HAP-1 (cell line): Measurements from ENCODE around the gene THAP8.
A peak's percentile ranks its signal among the peaks of the same experiment; 100 is the strongest.

ENCODE experiments used
- DNase-seq, 2 experiments: peaks; one replicate each; pipeline ENCODE4 v3.0.0-alpha.2; 2016 to 2020; ENCODE audit warnings: low spot score in 2 of 2
- H3K27me3 ChIP-seq: fragments of 250-450 bp; sonication (Bioruptor Pico); 2 replicates; pipeline ENCODE4 v1.5.1; 2020; ENCODE audit warnings: low read depth, mild to moderate bottlenecking, moderate library complexity
- H3K36me3 ChIP-seq: fragments of 250-450 bp; sonication (Bioruptor Pico); replicated peaks from 2 replicates; pipeline ENCODE4 v1.5.1; 2020; ENCODE audit warnings: mild to moderate bottlenecking
- H3K4me1 ChIP-seq: fragments of 250-450 bp; sonication (Bioruptor Pico); 2 replicates; pipeline ENCODE4 v1.5.1; 2020; ENCODE audit warnings: mild to moderate bottlenecking
- H3K4me3 ChIP-seq: fragments of 250-450 bp; sonication (Bioruptor Pico); 2 replicates; pipeline ENCODE4 v1.5.1; 2020; ENCODE audit warnings: mild to moderate bottlenecking, moderate library complexity
- H3K9me3 ChIP-seq: fragments of 250-450 bp; sonication (Bioruptor Pico); 2 replicates; pipeline ENCODE4 v1.5.1; 2020; ENCODE audit warnings: mild to moderate bottlenecking, moderate library complexity
- in situ Hi-C: fragments of 300-500 bp; cut with MboI; formaldehyde crosslinking; loops from 3 replicates; pipeline ENCODE4 v1.14.3; 2020; ENCODE audit warnings: low sequenced_read_pairs, inconsistent platforms, mixed read lengths

Gene THAP8

DNA sequence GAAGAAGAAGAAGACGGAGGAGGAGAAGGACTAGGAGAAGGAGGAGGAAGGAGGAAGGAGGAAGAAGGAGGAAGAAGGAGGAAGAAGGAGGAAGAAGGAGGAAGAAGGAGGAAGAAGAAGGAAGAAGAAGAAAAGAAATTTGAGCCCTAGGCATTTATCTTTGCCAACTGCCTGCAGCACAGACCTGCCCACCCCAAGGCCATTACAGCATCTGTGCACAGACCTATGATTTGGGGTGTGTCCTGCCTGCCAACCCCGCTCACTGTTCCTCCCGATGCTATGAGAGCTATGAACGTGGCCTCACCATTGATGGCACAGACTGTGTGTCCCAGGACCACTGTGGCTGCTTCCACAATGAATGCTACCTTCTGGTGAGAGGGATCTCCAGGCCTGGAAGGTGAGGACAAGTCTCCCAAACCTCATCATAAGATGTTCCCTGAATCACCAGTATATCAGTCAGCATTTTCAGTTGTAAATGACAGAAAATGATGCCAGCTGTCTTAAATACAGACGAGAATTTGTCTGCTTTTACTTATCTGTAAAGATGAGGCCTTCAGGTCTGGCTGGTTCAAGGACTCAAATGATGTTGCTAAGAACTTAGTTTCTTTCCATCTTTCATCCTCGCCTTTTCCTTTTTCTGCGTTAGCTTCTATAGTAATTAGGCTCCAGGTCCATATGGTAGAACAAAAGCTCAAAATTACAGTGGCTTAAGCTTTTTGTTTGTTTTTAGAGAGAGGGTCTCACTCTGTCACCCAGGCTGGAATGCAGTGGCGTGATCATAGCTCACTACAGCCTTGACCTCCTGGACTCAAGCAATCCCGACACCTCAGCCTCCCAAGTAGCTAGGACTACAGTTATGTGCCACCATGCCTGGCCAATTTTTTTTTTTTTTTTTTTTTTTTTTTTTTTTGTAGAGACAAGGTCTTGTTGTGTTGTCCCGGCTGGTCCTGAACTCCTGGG lies 63.0 kb downstream of the THAP8 start:
- Histone ChIP-seq H3K4me1 (peaks cover 7% of the 10 kb centered on the region), H3K36me3 (no peaks in the 10 kb centered on the region), H3K27me3 (no peaks in the 10 kb centered on the region), H3K4me3 (no peak overlapping the region), H3K9me3 (no peaks in the 10 kb centered on the region)
- DNase-seq: no peak
- in situ Hi-C loops: no loop called here

DNA sequence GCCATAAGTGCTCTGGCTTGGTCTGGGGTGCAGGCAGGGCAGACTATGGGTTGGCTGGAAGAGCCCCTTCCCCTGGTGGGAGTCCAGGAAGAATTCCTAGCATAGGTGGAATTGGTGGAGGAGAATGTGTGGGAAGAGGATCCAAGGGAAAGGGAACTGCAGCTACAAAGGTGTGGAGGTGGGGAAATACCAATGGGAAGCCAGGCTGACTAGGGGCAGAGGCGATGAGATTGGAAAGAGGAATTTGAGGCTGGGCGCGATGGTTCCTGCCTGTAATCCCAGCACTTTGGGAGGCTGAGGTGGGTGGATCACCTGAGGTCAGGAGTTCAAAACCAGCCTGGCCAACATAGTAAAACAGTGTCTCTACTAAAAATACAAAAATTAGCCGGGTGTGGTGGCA lies 63.9 kb downstream of the THAP8 start:
- in situ Hi-C loops: no loop called here
- no peaks in the 10 kb centered on the region for H3K27me3 ChIP-seq
- H3K4me1 ChIP-seq: peaks cover 5% of the 10 kb centered on the region; the same call in 1 of the 2 replicates

DNA sequence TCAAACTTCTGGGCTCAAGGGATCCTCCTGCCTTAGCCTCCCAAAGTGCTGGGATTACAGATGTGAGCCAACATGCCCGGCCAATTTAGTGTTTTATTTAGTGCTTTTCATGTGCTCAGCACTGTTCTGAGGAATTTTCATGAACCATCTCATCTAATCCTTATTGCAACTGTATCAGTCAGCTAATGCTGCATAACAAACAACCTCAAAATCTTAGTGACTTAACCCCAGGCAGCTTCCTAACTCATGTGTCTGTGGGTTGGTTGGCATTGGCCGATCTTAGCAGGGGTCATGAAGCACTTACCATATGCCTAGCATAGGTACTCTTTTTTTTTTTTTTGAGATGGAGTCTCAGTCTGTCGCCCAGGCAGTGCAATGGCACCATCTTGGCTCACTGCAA lies 65.3 kb downstream of the THAP8 start:
- peaks cover 2% of the 10 kb centered on the region; the same call in 1 of the 2 replicates for H3K4me1 ChIP-seq
- no peak overlapping the region for H3K4me3 ChIP-seq
- no peak for DNase-seq
- in situ Hi-C loops: no loop called here
- no peaks in the 10 kb centered on the region for H3K27me3 ChIP-seq
- H3K9me3 ChIP-seq: no peaks in the 10 kb centered on the region
- no peaks in the 10 kb centered on the region for H3K36me3 ChIP-seq

More for the DNA sequence above, 63.9 kb downstream of the THAP8 start:
- no peaks in the 10 kb centered on the region for H3K36me3 ChIP-seq
- no peak for DNase-seq
- no peak overlapping the region for H3K4me3 ChIP-seq
- H3K9me3 ChIP-seq: no peaks in the 10 kb centered on the region

DNA sequence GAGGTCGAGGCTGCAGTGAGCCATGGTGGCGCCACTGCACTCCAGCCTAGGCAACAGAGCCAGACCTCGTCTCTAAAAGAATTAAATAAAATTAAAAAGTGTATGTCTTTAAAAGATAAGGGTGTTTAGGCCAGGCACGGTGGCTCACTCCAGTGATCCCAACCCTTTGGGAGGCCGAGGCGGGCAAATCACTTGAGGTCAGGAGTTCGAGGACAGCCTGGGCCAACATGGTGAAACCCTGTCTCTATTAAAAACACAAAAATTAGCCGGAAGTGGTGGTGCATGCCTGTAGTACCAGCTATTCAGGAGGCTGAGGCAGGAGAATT lies 66.6 kb downstream of the THAP8 start:
- no peaks in the 10 kb centered on the region for H3K9me3 ChIP-seq
- H3K36me3 ChIP-seq: no peaks in the 10 kb centered on the region
- H3K27me3 ChIP-seq: no peaks in the 10 kb centered on the region
- peaks cover 2% of the 10 kb centered on the region; the same call in 1 of the 2 replicates for H3K4me1 ChIP-seq
- H3K4me3 ChIP-seq: peak overlapping the region; percentile 31
- DNase-seq: no peak
- in situ Hi-C loops: no loop called here

DNA sequence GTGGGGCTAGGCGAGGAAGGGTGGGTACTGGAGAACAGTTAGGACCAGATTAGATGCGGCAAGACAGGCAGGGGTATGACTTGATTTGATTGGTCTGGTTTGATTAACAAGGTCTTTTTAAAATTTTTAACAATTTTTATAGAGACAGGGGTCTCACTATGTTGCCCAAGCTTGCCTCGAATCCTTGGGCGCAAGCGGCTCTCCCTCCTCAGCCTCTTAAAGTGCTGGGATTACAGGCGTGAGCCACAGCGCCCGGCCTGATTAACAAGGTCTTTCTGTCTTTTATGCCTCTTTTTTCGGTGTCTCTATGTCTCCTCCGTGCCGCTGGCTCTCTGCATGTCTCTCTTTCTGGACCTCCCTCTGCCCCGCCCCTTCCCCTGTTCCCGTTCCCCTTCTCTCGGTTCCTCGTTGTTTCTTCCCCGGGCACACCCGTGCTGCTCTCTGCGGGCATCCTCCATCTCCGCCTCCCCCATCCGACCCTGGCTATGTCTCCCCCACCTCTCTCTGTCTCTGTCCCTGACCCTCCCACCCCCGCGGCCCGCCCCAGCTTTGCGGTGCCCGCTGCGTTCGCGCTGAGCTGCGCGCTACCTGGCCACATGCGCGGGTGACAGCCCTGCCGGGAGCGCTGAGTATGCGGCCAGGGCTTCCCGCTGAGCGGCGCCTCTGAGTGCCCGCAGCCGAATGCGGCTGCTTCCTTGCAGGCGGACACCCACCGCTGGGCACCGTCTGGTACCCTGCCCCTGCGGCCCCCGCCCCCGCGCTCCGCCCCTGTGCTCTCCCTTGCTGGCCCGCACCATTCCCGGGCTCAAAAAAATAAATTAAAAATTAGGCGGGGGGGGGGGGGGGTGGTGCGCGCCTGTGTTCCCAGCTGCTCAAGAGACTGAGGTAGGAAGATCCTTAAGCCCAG lies 67.2 kb downstream of the THAP8 start:
- Histone ChIP-seq H3K4me3 (peak overlapping the region; percentile 31), H3K36me3 (no peaks in the 10 kb centered on the region), H3K4me1 (peaks cover 2% of the 10 kb centered on the region; the same call in 1 of the 2 replicates), H3K27me3 (no peaks in the 10 kb centered on the region), H3K9me3 (no peaks in the 10 kb centered on the region)
- peak; percentile 47 to 79 for DNase-seq
- in situ Hi-C loops: no loop called here

DNA sequence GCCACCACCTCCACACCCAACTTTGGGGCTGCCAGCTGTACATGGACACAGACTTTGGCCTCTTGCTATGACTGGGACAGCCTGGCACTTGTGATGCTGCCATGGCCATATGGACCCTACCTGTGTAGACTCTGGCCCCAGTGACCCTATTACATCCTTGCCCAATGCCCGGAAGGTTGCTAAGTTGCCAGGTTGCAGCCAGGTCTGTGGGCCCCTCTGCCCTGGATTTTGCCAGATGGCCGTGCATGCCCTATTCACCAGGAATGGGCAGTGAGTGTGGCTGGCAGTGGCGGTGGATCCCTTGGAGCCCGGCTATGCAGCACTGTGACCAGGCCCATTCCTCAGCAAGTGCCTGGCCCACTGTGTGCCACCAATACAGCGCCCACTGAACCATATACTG lies 68.0 kb downstream of the THAP8 start:
- peaks cover 2% of the 10 kb centered on the region; the same call in 1 of the 2 replicates for H3K4me1 ChIP-seq
- DNase-seq: no peak
- no peaks in the 10 kb centered on the region for H3K27me3 ChIP-seq
- H3K36me3 ChIP-seq: no peaks in the 10 kb centered on the region
- no peaks in the 10 kb centered on the region for H3K9me3 ChIP-seq
- in situ Hi-C loops: no loop called here
- no peak overlapping the region for H3K4me3 ChIP-seq
